Mucosa of descending colon (tissue), 3 donors: Measurements from ENCODE around the gene NXNL1. TPM values are rescaled to one million over a fixed set of nuclear protein-coding genes. Genes with fewer than 3 reads are reported as not detected.
"Not testable (repeated sequence)": the region's sequence is repeated elsewhere in the genome, so short reads cannot be mapped to it uniquely, and the experiment has no call there.

ENCODE experiments used
- ATAC-seq: fragments of 200-7000 bp; cut with Tn5 transposase; one replicate; pipeline ENCODE4 v1.9.1; 2020; ENCODE audit warnings: mild to moderate bottlenecking, moderate library complexity
- DNase-seq, 3 donors: peaks; one replicate each; pipeline ENCODE4 v3.0.0-alpha.2; 2020
- H3K36me3 ChIP-seq: fragments of 200-600 bp; one replicate; pipeline ENCODE4 v1.8.0; 2021; ENCODE audit warnings: low read depth, mild to moderate bottlenecking
- H3K4me1 ChIP-seq: fragments of 200-600 bp; one replicate; pipeline ENCODE4 v1.8.0; 2021; ENCODE audit warnings: low read depth, mild to moderate bottlenecking
- H3K4me3 ChIP-seq: fragments of 200-600 bp; one replicate; pipeline ENCODE4 v1.8.0; 2021; ENCODE audit warnings: mild to moderate bottlenecking
- H3K9me3 ChIP-seq: fragments of 200-600 bp; one replicate; pipeline ENCODE4 v1.8.0; 2021; ENCODE audit warnings: mild to moderate bottlenecking
- CTCF ChIP-seq: fragments of 200-600 bp; IDR thresholded peaks from one replicate; pipeline ENCODE4 v1.8.0; 2022; ENCODE audit warnings: antibody characterized with exemption, mild to moderate bottlenecking
- intact Hi-C, 2 donors: fragments of 100-400 bp; cut with DNase I in 1 of 2; cut with micrococcal nuclease in 1 of 2; formaldehyde crosslinking; loops; one replicate each; pipeline versions ENCODE4 v1.11.0 to v1.11.1; 2022; cut with DNase I, micrococcal nuclease
- total RNA-seq, 3 donors: library from RNA; stranded (reverse); fragmentation: NEBNext Ultra II Directional in 2 of 3; extraction: Animal tissue kit (Norgen Biotek cat#: 25700) in 2 of 3; gene quantifications; one replicate each; pipeline versions ENCODE4 v1.2.1 to v1.2.4, GENCODE V29; 2021 to 2023
- donor health status: DM: no; HTN: no; CAD: no; lungs with moderate emphysema.
- donor health status: DM: no; HTN: no; CAD: no.
- donor health status: DM: no; HTN: yes; CAD: no.

Gene NXNL1
- total RNA-seq, 3 donors from 2014 or later, result not detected

DNA sequence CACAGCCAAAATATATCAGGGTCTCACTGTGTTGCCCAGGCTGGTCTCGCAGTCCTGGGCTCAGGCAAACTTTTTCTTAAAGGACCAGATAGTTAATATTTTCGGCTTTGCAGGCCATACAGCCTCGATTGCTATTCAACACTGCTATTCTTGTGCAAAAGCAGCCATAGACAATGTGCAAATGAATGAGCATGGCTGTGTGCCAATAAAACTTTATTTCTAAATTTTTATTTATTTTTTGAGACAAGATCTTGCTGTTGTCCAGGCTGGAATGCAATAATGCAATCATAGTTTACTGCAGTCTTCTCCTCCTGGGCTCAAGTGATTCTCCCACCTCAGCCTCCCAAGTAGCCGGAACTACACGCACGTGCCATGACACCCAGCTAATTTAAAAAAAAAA is 42.5 kb upstream of the NXNL1 start:
- H3K36me3 ChIP-seq, result no peaks in the 10 kb centered on the region
- no peak overlapping the region for H3K4me3 ChIP-seq
- H3K4me1 ChIP-seq, result no peaks in the 10 kb centered on the region
- intact Hi-C loops, result no loop called here
- H3K9me3 ChIP-seq, result no peaks in the 10 kb centered on the region
- no peak for ATAC-seq
- no peak for TF ChIP-seq CTCF
- DNase-seq, result no peak

DNA sequence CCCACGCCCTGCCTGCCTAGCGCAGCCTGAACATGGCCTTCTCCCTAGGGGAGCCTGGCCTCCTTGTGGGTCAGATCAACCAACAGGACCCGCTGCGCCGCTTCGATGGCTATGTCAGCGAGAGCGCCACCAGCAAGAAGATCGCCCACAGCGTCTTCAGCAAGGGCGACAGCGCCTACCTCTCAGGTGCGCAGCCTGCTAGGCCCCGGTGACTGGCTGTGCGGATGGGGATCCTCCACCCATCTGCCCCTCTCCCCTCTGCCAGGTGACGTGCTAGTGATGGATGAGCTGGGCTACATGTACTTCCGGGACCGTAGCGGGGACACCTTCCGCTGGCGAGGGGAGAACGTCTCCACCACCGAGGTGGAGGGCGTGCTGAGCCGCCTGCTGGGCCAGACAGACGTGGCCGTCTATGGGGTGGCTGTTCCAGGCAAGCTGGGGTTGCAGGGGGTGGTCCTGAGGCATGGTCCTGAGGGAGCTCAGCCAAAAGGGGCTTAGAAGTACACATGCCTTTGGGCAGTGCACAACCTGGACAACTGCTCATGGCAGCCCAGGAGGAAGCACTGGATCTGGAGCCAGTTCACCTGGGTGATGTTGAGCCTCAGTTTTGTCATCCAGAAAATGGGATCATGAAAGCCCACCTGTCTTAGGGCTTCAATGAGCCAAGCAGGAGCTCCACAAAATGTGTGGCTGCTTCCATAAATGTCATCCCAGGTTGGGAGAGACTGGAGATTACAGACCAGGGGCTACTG is 39.9 kb upstream of the NXNL1 start:
- ATAC-seq, result no peak
- Histone ChIP-seq H3K4me1 (no peaks in the 10 kb centered on the region), H3K36me3 (no peaks in the 10 kb centered on the region), H3K4me3 (no peak overlapping the region), H3K9me3 (no peaks in the 10 kb centered on the region)
- DNase-seq, result no peak
- intact Hi-C loops, result no loop called here
- TF ChIP-seq CTCF, result no peak

GRCh38 chr19:17499648-17500446 is 39.1 kb upstream of the NXNL1 start:
- TF ChIP-seq CTCF, result no peak
- H3K4me3 ChIP-seq, result no peak overlapping the region
- no peaks in the 10 kb centered on the region for H3K4me1 ChIP-seq
- DNase-seq, result no peak
- H3K36me3 ChIP-seq, result no peaks in the 10 kb centered on the region
- intact Hi-C loops, result no loop called here
- no peaks in the 10 kb centered on the region for H3K9me3 ChIP-seq
- ATAC-seq, result no peak

DNA sequence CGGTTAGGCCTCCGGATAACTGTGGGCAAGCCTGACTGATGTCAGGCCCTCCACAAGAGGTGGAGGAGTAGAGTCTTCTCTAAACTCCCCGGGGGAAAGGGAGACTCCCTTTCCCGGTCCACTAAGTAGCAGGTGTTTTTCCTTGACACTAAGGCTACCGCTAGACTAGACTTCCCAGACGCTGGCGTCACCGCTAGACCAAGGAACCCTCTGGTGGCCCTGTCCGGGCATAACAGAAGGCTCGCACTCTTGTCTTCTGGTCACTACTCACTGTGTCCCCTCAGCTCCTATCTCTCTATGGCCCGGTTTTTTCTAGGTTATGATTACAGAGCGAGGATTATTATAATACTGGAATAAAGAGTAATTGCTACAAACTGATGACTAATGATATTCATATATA is 38.3 kb upstream of the NXNL1 start:
- H3K36me3 ChIP-seq, H3K4me1 ChIP-seq, H3K4me3 ChIP-seq, H3K9me3 ChIP-seq, ATAC-seq, DNase-seq, intact Hi-C loops: not testable (repeated sequence)

- TF ChIP-seq CTCF, result no peak
- ATAC-seq (peak; percentile 50), DNase-seq (no peak)
- H3K4me1 ChIP-seq, result no peaks in the 10 kb centered on the region
- no peaks in the 10 kb centered on the region for H3K9me3 ChIP-seq
- no peaks in the 10 kb centered on the region for H3K36me3 ChIP-seq
- no peak overlapping the region for H3K4me3 ChIP-seq
- intact Hi-C loops, result no loop called here
Measured at GRCh38 chr19:17497149-17497798, 36.5 kb upstream of the NXNL1 start.
